Renal pelvis (tissue), 4 donors: ENCODE measurements around the gene FBXO42. TPM values are rescaled to one million over a fixed set of nuclear protein-coding genes. Genes with fewer than 3 reads are reported as not detected.
"Not testable (repeated sequence)": the region's sequence is repeated elsewhere in the genome, so short reads cannot be mapped to it uniquely, and the experiment has no call there.

Experiments used
- DNase-seq: peaks from one replicate; pipeline ENCODE4 v3.0.0-alpha.2; 2013
- polyA plus RNA-seq, 3 donors: library from polyadenylated mRNA; unstranded; fragments of 120-200 nt; gene quantifications; one replicate each; pipeline ENCODE4 v1.2.1, GENCODE V29; 2013; ENCODE audit not compliant: insufficient read length in 3 of 3

Gene FBXO42
- polyA plus RNA-seq, 3 donors = 21.8 to 25.0 (median 23.9) TPM

- DNase-seq = no peak
Measured at GRCh38 chr1:16376971-16377370, 24.7 kb upstream of the FBXO42 start.

GRCh38 chr1:16375521-16376340 lies 23.5 kb upstream of the FBXO42 start:
- no peak for DNase-seq

- DNase-seq = no peak
Measured at GRCh38 chr1:16374266-16374665, 22.0 kb upstream of the FBXO42 start.

GRCh38 chr1:16372535-16373285 lies 20.4 kb upstream of the FBXO42 start:
- no peak for DNase-seq

- no peak for DNase-seq
Measured at GRCh38 chr1:16371725-16372124, 19.4 kb upstream of the FBXO42 start.

- no peak for DNase-seq
Measured at GRCh38 chr1:16369821-16370220, 17.5 kb upstream of the FBXO42 start.

GRCh38 chr1:16367968-16368890 lies 15.9 kb upstream of the FBXO42 start:
- DNase-seq = no peak

GRCh38 chr1:16367258-16367967 lies 15.1 kb upstream of the FBXO42 start:
- DNase-seq = peak; percentile 90

- peak; percentile 100 for DNase-seq
Measured at GRCh38 chr1:16366722-16367257, 14.5 kb upstream of the FBXO42 start, which contains the start of gene SZRD1. SZRD1 (plus strand) TSS chr1:16367242; CDS start chr1:16367258, 16 bp downstream.

GRCh38 chr1:16365146-16365498 lies 12.8 kb upstream of the FBXO42 start:
- DNase-seq = not testable (repeated sequence)

GRCh38 chr1:16356867-16357266 lies 4.6 kb upstream of the FBXO42 start:
- no peak for DNase-seq

- no peak for DNase-seq
Measured at GRCh38 chr1:16354619-16355018, 2.3 kb upstream of the FBXO42 start.

GRCh38 chr1:16352842-16353535 lies 709 bp upstream of the FBXO42 start:
- DNase-seq = no peak

- DNase-seq = no peak
Measured at GRCh38 chr1:16351456-16351993, 755 bp downstream of the FBXO42 start.

- no peak for DNase-seq
Measured at GRCh38 chr1:16349847-16350406, 2.4 kb downstream of the FBXO42 start.

- no peak for DNase-seq
Measured at GRCh38 chr1:16348414-16349182, 3.7 kb downstream of the FBXO42 start.

GRCh38 chr1:16343276-16343675 lies 9.0 kb downstream of the FBXO42 start:
- DNase-seq = not testable (repeated sequence)

- DNase-seq = no peak
Measured at GRCh38 chr1:16342331-16343062, 9.8 kb downstream of the FBXO42 start.
